HG03175 (cell line): ENCODE measurements around the gene TTC7B.

Experiments
- ATAC-seq: cut with Tn5 transposase; IDR thresholded peaks from one replicate; pipeline ENCODE4 v1.9.1; 2021; ENCODE audit warnings: mild to moderate bottlenecking, moderate library complexity; ENCODE audit not compliant: unreplicated experiment

TTC7B gene

GRCh38 chr14:90581745-90582144 is 234.5 kb downstream of the TTC7B start:
- no peak for ATAC-seq

DNA sequence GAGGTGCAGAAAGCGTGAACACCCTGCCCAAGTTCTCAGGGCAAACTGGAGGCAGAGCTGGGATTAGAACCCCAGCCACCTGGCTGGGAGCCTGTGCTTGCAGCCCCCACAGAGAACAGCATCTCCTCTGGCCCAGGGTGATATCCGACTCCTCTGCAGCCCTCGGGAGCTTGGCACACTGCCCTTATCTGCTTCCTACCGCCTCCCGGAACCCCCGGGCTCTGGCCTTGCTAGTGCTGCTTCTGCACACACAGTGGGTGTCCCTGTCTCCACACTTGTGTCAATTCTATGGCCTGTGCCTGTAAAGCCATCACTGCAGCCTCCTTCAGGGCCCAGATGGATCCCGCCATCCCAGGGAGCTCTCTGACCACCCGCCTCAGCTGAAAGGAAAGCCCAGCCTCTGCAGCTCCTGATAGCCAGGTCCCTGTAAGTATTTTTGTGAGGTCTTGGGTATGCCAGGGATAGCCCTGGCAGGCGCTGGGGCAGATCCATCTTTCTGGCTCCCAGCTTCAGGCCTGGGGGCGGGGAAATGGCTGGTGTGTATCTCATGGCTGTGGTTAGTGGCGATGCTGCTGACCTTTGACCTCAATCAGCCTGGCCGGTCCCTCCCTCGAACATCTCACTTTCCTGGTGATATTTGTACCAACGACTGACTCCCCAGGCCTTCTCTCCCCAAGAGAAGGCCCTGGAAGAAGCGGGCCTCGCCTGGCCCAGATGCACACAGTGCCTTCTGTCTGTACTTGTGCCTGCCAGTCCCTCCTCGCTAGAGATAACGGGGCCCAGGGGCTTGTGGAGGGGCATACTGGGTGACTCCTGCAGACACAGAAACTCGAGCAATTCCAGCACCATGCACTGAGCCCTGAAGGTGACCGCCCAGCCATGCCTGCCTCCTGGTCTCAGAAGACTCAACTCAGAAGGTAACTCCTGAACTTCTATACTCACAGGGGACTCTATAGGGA is 235.6 kb downstream of the TTC7B start:
- ATAC-seq = no peak

GRCh38 chr14:90579816-90580215 is 236.4 kb downstream of the TTC7B start:
- ATAC-seq = no peak

DNA sequence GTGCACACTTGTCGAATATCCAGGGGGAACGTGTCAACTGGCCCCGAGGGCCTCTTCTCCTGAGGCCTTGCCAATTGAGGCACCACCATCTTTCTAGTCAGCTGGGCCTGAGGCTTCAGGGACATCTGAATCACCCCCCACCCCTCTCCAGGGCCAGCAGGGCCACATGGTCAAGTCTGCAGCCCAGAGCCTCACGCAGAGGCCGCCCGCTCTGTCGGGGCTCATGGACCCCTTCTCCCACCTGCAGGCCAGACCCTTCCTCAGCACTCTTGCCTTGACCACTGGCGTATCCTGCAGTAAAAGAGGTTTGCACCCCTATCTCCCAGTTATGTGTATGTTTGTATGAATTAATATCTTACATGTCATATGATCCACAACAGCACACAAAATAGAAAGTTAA is 237.1 kb downstream of the TTC7B start:
- no peak for ATAC-seq

GRCh38 chr14:90578283-90578985 is 237.8 kb downstream of the TTC7B start:
- no peak for ATAC-seq

- ATAC-seq = no peak
Measured at GRCh38 chr14:90577661-90578282, 238.5 kb downstream of the TTC7B start.

GRCh38 chr14:90576981-90577660 is 239.1 kb downstream of the TTC7B start:
- ATAC-seq = no peak

DNA sequence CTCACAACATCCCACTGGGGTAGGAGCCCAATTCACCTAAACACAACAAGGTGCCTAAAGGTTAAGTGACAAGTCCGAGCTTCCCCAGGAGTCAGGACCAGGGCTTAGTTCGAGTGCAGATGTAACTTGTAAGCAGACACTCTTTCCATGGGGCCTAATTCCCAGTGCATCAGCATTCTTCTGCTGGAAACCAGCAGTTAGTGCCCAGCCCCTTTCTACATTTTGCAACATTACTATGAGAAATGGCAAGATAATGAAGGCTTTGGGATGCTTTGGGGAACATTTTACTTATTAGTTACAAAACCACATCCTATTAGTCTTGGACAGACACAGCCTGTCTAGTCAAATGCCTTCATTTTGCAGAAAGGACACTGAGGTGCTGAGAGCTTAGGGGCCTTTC is 239.6 kb downstream of the TTC7B start:
- ATAC-seq = no peak

GRCh38 chr14:90575781-90576180 is 240.4 kb downstream of the TTC7B start:
- no peak for ATAC-seq

GRCh38 chr14:90575336-90575735 is 240.9 kb downstream of the TTC7B start:
- no peak for ATAC-seq

DNA sequence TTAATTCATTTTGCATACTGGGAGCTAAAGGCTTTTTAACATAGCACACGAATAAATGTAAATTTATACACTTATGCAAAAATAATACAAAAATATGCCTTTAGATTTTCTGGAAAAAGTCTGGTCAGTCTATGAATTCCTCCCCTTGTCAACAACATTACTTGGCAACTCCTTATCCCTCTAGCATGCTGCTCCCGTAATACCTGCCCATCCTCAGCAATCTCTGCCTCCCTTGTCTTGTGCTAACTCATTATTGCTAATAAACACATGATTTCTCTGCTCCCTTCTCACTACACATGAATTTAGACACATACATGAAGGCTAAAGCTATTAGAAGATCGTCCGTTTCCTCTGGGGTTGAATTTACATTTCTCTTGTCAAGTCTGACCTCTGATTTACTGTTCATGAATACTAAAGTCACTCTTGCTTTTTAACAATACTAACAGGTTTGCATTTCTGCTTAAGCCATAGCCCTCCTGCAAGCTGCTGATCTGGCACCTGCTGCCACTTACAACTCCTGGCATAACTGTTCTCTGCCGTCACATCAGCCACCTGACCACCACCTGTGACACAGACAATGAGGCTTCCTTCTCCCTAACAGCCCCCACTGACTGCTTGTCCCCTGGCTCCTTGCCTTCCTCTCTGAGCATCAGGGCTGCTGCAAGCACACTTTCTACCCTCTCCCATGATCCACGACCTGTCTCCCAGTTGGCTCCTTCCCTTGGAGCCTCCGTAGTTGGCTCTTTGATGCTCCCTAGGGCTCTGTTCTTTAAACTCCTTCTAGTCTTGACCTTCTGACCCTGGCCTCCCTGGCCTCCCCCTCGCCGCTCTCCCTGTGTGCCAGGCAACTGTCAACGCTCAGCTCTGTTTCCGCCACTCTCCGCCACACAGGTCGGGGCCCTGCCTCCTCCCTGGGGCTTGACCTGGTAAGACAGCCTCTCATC is 241.8 kb downstream of the TTC7B start:
- ATAC-seq = no peak

GRCh38 chr14:90573385-90574105 is 242.7 kb downstream of the TTC7B start:
- ATAC-seq = no peak

DNA sequence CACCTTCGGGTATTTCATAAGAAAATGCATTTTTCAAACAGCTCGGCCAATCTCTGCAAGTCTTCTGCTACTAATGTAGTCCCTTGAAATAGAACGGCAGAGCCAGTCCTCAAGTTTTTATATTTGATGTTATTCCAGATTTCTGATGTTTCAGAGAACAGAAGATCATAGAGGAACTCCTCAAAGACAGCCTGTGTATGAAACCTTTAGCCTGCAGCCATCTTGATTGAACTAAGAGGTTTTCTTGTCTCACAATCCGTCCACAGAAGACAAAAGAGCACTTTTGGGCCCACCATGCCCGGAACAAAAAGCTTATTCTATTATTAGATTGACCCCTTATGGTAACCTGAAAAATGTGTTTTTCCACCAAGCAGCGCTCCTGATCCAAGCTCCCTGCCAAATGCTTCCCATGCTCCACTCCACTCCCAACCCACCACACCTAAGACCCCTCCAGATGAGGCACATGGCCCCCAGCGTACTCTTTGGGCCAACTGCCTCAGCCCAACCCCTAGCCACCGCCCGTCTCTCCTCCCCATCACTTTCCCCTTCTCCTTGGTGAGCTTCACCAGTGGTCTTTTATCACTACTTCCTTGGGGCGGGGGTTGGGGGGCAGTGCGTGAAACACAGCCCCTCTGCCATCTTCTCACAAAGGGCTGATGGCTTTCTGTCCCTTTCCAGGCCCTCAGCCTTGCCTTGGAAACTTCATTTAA is 243.6 kb downstream of the TTC7B start:
- ATAC-seq = no peak

DNA sequence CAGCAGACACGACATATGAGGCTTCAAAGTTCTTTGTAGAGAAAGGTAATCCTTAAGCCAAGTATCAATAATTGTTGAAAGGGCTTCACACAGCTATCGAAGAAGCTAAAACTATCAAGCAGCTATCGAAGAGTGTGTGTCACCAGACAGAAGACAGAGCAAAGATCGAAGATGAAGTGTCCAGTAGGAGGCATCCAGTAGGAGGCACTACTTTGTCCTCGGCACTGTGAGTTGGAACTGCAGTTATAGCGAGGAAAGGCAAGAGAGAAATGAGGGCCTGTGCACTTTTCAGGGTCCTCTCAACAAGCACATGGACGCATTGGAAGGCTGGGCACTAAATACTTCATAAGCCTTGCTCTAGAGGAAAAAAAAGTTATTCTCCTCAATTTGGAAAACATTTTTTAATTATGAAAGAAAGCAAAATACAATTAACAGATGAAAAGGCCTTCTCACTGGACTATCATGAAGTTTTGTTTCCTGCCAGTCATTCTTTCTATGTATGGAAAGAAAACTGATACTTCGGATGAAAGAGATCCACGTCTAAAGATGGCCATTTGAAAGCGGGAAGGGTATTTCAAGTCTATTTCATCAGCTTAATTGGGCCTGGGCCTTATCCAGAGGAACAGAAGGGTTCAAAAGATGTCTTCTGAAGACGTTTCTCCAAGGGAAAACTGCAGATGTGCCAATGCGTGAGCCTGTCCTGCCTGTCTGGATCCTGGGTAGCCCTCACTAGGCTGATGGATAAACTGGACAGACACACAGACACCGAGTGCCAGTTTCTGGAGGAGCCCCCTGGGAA is 244.9 kb downstream of the TTC7B start:
- no peak for ATAC-seq

- no peak for ATAC-seq
Measured at GRCh38 chr14:90570461-90570860, 245.8 kb downstream of the TTC7B start.

DNA sequence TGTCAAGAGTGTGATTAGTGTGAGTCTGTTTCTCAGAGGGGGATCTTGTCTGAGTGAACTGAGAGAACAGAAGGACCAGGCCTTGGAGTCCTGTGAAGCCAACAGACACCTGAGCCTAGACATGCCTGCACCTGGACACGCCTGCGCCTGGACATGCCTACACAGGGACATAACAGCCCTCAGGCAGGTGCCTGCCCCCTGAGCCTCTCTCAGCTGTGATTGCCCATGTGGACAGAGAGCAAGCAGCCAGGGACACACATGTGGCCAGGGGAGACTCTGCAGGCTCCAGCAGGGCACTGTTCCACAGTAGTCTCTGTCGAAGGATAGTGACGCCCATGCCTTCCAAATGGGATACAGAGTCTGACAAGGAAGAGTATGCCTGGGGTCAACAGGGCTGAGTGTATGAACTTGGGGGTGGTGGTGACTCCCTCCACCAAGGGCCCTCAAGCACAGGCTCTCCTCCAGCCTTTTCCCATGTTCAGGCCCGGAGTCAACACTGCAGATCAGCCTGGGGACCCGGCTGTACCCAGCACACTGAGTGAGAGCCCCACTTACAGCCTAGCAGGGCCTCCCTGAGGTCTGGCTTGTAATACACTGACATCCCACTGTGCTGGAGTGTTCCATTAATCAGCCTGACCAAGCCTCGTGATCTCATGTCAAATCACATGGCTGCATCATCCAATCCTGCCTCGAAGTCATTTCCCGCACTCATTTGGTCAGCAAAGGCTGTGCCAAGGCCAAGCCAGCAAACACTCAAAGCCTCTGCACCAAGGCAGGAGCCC is 246.4 kb downstream of the TTC7B start:
- no peak for ATAC-seq

DNA sequence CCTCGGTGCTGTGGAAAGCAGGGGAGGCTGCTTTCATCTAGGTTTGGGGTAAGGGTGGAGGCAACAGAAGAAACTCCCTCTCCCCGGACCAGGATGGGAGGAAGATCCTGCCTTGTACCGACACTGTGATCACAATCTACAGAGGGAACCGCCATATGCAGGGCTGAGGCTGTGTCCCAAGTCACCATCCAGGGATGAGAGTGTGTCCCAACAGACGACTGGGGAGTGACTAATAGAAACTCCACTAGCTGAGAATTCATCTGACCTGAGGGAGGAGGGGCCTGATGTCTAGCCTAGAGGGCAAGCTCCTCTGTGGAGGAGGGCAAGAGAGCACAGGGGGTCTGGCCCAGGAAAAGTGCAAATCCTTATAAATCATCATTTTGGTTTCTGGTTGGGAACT is 247.0 kb downstream of the TTC7B start:
- no peak for ATAC-seq
